Renal cortical epithelial cell (primary cell): Measurements from ENCODE around the gene ZIC1. TPM values are rescaled to one million over a fixed set of nuclear protein-coding genes. Genes with fewer than 3 reads are reported as not detected.

Source experiments
- DNase-seq: peaks from one replicate; pipeline ENCODE4 v3.0.0-alpha.2; 2011; ENCODE audit warnings: low read depth
- total RNA-seq: library from RNA; depleted of rRNA; stranded (reverse); fragments of >200 nt; gene quantifications from 2 replicates; pipeline ENCODE4 v1.2.3, GENCODE V29; 2014

Gene ZIC1
- not detected in 2 replicates for total RNA-seq

DNA sequence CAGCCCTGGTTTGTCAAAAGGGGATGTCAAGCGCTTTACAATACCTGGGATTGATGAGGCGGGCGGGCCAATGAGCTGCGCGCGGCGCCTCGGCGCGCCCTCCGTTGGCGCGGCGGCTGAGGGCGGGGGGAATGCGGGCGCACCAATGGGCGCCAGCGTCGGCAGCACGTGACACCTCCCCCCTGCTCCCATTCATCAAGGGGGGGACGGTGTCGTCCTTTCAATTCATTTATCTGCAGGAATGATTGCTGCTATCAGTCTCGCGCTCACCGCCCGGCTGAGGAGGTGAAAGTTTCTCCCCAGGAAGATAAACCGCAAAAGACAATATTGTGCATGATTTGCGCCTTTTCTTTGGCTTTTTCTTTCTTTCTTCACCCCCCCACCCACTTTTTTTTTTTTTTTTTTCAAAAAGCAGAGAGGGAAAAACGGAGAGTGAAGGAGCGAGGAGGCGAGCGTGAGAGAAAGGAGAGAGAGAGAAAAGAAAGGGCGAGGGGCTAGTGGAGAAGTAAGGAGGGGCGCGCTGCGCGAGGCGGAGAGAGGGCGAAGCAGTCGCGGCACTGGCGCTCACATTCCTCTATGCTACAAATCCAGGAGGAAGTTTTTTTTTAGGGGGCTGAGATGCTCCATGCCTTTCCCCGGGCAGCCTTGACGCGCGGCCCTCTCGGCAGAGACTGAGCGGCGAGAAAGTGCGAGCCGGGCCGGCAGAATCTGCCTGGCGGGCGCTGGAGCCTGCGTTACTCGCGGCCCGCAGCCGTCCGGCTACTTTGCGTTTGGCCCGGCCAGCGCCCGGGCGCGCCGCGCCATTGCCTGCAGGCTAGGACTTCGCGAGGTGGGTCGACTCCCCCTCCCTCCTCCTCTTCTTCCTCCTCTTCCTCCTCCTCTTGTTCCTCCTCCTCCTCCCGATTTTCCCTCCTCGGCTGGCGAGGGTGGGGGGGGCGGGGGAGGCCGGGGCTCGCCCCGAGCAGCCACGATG is at the start of gene ZIC1:
Gene ZIC1, plus strand, starts transcription at position 223 of the 973 bp plus-strand sequence. Its CDS starts 748 bp downstream, at position 971.
- no peak for DNase-seq

- DNase-seq: no peak
These were observed 49.1 kb upstream of the ZIC1 start for GRCh38 chr3:147360051-147360439.

GRCh38 chr3:147360646-147361453 is 48.3 kb upstream of the ZIC1 start:
- DNase-seq: no peak

DNA sequence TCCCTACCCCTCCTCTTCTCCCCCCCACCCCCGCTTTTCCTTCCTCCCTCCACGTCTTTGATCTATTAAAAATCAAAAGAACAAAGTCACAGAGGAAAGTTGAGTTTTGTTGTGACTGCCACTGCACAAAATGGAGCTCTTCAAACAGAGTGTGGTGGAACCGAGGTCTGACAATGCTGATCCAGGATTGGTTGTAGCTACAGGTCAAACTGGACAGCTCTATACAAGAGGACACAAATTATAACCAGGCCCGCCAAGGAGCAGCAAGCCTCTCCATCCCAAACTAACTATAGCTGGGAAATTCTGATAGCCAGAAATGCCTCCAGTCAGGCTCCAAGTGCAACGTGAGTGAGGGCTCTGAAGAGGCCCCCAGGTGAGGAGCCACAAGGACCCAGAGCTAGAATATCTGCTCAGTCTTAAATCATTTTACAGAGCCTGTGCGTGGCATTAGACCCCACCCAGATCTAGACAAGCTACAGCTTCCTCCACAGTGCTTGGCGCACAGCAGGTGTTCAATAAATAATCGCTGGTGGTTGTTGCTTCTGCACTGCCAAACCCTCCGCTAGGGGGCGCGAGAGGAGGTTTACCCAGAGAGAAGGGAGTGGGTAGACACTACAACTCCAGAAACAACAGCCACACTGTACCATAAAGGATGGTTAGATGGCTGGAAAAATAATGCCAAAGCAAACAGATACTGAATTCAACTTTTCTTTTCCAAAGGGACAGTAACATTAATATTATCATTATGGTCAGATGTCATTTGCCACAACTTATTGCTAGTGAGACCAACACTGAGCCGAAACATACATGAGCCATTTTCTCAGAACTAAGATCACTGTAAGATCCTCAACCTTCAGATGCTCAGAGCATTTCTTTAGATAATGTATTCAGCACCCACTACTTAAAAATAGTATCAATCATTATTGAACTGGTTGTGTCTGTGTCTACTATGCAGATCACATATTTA is 47.4 kb upstream of the ZIC1 start:
- no peak for DNase-seq

GRCh38 chr3:147364771-147365170 is 44.4 kb upstream of the ZIC1 start:
- DNase-seq: no peak

- DNase-seq: no peak
These were observed 43.7 kb upstream of the ZIC1 start for GRCh38 chr3:147365196-147366115.

- DNase-seq: no peak
These were observed 41.5 kb upstream of the ZIC1 start for GRCh38 chr3:147367676-147368075.

- DNase-seq: no peak
These were observed 41.0 kb upstream of the ZIC1 start for GRCh38 chr3:147368151-147368550.

DNA sequence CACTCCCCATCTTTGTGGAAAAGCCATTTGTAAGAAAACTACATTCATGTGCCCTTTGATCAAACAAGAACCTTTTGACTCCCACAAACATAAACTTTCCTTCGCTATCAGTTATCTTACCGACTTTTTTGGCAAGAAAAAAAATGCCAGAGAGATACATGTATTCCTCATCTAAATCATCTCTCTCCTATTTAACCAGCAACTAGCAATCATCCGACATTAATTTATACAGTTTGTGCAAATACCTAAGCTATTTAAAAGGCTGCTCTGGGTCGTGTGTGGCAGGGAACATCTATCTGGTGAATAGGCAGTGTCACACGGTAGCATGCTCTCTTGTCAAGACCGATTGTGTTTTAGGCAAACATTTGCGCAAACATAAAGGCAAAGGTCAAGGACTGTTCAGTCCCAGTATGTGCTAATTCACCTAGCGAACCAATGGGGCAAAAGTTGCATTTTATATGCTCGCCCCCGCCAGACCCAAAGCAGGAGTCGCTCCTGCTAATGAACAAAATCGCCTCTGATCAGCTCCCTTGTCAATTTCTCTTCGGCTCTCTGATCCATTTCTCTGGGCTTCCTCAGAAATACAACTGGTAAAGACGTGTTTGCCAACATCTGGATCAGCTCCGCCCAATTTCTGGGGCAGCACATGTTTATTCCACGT is 40.5 kb upstream of the ZIC1 start:
- DNase-seq: no peak

DNA sequence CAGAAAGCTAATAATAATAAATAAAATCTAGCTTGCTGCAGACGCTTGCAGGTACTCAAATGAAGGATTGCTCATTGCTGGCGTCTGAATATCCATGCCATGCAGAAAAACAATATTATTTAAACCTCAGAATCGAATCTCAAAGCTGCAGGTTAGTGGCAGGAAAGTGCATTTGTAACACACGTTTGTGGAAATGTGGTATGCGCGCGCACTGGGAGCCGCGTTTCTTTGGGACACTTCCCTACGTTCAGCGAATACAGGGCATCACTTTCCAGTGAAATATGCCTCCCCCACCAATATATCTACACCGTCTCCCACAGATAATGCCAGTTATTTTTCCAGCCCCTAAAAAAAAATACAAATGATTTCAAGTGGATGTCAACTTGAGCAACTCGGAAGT is 39.9 kb upstream of the ZIC1 start:
- DNase-seq: no peak

GRCh38 chr3:147369661-147370123 is 39.5 kb upstream of the ZIC1 start:
- DNase-seq: no peak

GRCh38 chr3:147370349-147370748 is 38.8 kb upstream of the ZIC1 start:
- no peak for DNase-seq

- no peak for DNase-seq
These were observed 38.0 kb upstream of the ZIC1 start for GRCh38 chr3:147371140-147371539.

- DNase-seq: no peak
These were observed 37.3 kb upstream of the ZIC1 start for GRCh38 chr3:147371771-147372340.

GRCh38 chr3:147372525-147373027 is 36.6 kb upstream of the ZIC1 start:
- no peak for DNase-seq

- DNase-seq: no peak
These were observed 35.9 kb upstream of the ZIC1 start for GRCh38 chr3:147373301-147373700.

DNA sequence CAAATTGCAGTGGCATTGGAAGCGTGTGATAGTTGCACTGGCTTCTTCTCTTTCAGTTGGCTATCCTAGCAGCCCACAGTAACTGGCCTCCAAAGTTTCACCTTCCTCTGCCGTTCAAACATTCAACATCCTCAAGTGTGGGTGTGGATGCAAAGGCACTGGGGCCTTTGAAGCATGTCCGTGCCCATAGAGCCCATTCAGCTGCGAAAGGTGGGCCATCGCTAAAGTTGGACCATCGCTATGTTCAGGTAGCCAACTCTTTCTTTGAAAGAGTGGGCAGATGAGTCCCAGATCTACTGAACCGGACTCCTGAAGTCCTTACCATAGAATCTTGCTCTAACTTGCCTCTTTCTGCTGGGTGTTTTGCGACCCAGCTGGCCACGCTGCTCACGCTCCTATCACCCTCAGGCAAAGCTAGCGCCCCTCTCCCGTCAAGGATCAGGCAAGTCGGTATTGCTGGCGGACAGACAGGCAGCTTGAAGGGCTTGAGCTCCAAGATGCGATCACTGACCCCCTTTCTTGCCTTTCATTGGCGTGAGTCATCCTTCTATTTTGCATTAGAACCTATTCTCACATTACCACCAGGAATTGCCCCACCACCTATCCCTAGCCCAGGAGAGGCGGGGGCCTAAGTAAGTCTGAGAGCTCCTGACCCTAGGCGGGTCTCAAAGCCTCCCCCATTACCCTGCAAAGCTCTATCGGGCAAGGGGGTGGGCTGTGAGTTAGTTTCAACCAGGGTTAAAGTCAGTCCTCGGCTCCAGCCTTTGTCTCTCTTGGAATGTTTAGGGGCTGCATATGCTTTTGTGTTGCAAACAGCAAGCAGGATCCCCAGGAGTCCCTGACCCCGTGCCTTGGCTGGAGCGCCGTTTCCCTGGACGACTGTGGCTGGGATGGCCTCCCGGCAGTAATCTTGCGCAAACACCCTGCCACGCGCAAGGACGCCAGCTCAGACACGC is 31.5 kb upstream of the ZIC1 start:
- DNase-seq: no peak

GRCh38 chr3:147379651-147380050 is 29.5 kb upstream of the ZIC1 start:
- DNase-seq: no peak
